GM18498 (cell line): Measurements from ENCODE around the gene SEPTIN11.
A peak's percentile ranks its signal among the peaks of the same experiment; 100 is the strongest.

Experiments used
- ATAC-seq: cut with Tn5 transposase; IDR thresholded peaks from one replicate; pipeline ENCODE4 v1.9.1; 2021; ENCODE audit warnings: mild to moderate bottlenecking, moderate library complexity; ENCODE audit not compliant: unreplicated experiment

SEPTIN11 gene

DNA sequence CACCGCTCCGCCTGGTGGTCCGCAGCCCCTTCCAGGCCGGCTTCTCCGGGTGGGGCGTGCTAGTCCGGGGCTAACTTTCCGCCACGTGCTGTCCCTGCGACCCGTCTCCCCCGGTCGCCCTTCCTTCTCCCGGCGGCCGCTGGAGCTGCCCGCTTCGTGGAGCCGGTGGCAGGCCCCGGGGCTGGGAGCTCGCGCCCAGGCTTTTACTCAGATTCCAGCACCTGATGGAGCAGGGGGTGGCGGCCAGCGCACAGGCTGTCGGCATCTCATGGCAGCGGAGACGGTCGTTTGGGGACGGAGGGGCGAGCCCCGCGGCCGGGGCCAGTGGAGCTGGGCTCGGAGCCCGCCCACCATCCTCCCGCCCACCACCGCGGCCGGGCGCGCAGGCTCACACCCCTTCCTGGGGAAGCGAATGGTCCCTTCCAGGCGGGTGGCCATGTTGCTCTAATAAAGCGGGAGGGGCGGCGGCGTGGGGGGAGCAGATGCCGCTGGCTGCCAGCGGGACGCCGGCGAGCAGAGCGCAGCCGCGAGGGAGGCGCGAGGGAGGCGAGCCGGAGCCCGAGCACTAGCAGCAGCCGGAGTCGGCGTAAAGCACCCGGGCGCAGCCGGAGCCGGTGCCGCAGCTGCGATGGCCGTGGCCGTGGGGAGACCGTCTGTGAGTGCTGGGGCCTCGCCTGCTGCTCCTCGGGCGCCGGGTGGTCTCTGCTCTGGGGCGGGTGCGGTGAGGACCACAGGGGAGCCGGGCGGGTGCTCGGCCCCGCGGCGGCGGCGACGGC, at the start of gene SEPTIN11:
Gene SEPTIN11 (plus strand): TSS at position 477 of the 776 bp plus-strand sequence. CDS start 152 bp downstream, at position 629.
- ATAC-seq = peak; percentile 73

DNA sequence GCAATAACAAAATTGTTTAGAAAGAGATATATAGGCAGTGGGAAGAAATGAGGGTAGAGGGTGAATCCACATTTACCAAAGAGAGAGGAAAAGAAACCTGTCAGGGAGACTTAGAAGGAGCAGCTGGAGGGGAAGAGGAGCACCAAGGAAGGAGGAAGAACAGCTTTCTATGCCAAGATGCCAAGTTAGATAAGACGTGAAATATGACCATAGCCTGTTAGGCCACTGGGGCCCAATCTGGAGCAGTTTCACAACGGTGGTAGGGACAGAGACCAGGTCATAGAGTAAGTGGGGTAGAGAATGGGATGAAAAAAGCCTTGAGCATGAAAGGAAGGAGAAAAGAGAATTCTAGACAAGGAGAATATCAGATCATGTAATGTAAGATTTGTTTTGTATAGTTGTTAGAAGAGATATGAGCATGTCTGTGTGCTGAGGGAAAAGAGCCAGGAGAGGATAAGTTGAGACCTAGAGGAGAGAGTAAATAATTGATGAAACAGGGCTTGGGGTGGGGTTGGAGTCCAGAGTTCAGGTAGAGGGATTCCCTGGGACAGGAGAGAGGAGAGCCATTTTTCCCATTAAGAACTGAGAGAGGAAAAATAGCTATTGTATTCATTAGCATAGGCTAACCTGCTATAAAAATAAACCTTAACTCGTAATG, 47.2 kb upstream of the SEPTIN11 start:
- ATAC-seq = no peak

DNA sequence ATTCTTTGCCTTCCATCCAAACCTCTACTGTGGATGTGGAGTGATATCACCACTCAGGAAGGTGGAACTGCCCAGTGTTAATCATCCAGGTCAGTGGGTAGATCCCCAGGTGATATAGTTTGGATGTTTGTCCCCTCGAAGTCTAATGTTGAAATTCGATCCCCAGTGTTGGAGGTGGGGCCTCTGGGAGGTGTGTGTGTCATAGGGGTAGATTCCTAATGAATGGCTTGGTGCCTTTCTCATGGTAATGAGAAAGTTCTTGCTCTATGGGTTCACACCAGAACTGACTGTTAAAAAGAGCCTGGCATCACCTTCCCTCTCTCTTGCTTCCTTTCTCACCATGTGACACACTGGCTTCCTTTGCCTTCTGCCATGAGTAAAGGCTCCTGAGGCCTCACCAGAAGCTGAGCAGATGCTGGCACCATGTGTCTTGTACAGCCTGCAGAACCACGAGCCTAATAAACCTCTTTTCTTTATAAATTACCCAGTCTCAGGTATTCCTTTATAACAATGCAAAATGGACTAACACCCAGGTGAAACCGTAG, 44.8 kb upstream of the SEPTIN11 start:
- ATAC-seq = no peak

DNA sequence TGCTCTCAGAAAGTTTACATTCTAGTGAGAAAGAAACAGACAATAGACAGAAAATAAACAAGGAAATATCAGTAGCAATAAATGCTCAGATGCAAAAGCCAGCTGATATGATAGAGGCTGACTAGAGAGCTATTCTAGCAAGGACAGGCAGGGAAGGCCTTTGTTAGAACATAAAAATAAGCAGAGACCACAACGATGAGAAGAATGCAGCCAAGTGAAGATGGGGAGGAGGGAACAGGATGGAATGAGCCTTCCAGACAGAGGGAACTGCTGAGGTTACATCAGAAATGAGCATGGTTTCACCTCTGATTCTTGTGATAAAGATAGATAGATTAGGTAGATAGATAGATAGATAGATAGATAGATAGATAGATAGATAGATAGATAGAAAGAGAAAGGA, 44.0 kb upstream of the SEPTIN11 start:
- no peak for ATAC-seq

DNA sequence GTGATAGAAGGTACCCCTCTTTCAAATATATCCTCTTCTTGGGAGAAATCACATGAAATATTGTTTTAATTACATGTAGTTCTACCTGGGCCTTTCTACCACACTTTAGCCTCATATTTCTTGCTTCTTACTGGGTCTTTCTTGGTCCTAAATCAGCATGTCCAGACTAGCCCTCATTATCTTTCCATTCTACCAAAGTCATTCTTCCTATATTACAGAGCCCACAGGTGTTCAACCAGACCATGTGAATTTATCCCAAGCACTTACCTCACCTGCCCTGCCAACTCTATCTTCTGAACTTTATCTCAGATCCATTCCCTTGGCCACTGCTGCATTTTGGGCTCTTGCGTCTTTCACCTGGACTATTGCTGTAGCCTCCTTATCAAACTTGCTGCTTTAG, 39.8 kb upstream of the SEPTIN11 start:
- ATAC-seq = no peak

DNA sequence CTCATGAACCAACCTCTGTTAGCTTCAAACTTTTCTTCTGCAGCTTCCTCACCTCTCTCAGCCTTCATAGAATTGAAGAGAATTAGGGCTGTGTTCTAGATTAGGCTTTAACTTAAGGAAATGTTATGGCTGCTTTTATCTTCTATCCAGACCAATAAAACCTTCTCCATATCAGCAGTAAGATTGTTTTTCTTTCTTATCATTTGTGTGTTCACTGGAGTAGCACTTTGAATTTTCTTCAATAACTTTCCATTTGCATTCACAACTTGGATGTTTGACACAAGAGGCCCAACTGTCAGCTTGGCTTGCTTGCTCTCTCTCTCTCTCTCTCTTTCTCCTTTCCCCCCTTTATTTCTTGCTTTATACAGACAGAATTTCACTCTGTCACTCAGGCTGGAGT, 28.8 kb upstream of the SEPTIN11 start:
- no peak for ATAC-seq

DNA sequence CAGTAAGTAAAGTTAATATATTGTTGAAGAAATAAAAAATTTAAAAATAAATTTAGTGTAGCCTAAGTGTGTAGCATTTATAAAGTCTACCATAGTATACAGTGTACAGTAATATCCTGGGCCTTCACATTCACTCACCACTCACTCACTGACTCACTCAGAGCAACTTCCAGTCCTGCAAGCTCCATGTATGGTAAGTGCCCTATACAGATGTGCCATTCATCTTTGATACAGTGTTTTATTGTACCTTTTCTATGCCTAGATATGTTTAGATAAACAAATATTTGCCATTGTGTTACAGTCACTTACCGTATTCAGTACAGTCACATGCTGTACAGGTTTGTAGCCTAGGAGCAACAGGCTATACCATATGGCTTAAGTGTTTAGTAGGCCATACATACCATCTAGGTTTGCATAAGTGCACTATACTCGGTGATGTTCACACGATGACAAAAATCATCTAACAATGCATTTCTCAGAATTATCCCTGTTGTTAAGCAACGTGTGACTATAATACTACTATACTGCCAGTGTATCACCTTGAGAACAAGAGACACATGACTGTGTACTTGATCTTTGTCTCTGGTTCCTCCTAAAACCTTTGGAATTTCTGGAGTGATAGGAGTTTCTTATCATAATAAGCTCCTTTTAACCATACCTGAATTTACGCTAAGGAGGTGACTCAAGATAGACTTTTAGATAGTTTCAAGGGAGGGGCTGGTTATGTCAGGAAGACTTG, 25.8 kb upstream of the SEPTIN11 start:
- ATAC-seq = no peak

DNA sequence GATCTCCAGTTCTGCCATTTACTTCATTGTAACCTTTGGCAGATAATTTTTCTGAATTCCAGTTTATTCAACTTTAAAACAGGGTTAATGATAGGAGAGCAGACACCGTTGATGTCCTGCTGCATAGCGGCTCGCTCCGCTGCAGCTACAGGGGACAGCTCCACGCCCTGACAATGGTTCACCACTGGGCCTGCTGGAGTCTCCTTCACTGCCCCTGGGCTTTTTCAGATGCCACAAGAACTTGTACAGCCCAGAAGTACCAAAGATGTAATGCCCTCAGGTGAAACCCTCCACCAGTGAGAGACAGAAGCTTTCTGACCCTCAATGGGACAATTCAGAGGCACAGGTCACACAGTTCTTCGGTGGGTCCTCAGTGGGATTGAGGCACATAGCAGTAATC, 22.7 kb upstream of the SEPTIN11 start:
- ATAC-seq = no peak

DNA sequence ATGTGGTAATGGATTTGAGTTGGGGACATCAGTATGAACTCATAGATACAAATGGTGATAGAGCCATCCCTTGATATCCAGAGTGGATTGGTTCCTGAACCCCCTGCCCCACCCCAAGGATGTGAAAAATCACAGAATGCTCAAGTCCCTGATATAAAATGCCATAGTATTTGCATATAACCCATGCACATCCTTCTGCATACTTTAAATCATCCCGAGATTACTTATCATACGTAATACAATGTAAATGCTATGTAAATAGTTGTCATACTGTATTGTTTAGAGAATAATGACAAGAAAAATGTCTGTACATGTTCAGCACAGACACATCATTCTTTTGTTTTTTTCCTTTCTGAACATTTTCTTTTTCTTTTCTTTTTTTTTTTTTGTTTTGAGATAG, 18.9 kb upstream of the SEPTIN11 start:
- no peak for ATAC-seq

DNA sequence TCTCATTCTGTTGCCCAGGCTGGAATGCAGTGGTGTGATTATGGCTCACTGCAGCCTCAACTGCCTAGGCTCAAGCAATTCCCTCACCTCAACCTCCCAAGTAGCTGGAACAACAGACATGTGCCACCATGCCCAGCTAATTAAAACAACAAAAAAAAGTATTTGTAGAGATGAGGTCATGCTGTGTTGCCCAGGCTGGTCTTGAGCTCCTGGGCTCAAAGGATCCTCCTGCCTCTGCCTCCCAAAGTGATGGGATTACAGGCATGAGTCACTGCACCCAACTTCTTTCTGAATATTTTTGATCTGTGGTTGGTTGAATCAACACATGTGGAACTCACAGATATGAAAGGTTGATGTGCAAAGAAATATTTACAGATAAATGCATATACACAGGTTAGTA, 18.5 kb upstream of the SEPTIN11 start:
- ATAC-seq = no peak

DNA sequence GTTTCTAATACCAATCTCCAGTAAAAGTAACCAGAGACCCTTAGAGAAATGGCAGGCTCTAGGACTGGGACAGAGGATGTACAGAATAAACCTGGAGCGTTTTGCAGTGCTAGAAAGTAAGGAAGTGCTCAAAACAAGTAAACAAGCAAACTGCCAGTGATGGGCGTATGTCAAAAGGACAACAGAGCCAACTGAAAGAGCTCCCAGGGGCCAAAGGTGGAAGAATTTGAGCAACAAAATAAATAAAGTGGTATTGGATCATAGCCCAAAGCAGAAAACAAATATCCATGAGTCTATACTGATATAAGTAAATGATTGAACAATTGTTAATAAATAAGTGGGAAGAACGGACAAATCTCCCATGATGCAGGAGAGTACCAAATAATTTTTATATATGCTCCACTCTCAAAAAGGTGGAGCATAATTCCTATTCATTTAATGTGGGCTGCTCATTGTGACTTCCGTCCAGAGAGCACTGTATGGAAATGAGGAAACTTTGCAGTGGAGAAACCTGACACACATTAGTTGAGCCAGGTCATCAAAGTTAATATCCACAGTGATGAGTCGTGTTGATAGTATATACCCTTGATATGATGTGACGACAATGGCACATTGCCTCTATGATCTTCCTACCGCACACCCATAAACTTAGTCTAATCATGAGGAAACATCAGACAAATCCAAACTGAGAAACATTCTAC, 17.8 kb upstream of the SEPTIN11 start:
- no peak for ATAC-seq

DNA sequence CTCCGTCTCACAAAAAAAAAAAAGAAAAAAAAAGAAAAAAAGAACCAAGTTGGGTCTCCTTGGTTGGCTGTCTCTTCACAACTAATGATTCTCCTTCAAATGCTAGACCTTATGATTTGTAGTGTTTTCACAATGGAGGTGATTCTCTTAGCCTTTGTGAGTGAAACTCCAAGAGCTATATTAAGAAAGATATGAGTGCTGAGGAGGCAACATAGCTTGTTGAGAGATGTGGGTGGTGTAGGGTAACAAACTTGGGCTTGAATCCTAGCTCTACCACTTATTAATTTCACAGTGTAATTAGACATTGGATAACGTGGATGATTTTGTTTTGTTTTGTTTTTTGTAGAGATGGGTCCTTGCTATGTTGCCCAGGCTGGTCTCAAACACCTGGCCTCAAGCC, 10.4 kb upstream of the SEPTIN11 start:
- ATAC-seq = no peak

DNA sequence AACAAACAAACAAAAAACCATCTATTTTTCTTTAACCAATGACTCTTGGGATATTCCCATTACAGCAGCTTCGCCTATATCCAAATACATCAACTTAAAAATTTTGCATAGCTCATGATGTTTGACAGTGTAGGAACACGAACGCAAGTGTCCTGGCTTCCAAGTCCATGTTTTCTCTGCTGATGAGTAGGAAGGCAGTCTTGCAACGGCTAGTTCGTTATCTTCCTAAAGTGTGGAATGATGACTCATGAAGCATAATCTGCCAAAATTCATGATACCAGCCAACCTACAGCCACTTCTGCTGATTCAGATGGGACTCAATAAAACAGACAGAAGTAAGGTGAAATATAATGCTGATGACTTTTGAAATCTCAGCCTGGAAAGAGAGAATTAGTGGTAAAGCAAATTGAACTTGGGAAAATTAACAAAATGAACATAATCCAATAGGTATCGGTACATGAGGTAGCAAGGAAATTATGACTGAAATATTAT, 6.4 kb upstream of the SEPTIN11 start:
- ATAC-seq = no peak

DNA sequence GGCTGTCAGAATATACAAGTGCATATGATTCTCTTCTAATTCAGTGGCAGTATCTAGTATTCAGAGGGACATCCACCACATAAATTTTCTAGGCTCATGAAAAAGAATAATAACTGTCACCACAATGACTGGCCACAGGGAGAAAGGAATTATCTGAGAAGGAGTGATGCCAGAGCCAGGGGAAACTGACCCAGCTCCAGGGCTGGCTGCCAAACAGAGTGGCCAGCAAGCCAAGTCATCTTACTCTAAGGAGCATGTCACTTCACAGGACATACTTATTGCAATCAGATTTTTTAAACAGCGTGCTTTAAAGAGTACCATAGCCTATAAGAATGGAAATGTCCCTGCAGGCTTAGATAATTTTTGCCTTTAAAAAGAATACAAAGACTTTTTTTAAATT, 5.8 kb upstream of the SEPTIN11 start:
- no peak for ATAC-seq

DNA sequence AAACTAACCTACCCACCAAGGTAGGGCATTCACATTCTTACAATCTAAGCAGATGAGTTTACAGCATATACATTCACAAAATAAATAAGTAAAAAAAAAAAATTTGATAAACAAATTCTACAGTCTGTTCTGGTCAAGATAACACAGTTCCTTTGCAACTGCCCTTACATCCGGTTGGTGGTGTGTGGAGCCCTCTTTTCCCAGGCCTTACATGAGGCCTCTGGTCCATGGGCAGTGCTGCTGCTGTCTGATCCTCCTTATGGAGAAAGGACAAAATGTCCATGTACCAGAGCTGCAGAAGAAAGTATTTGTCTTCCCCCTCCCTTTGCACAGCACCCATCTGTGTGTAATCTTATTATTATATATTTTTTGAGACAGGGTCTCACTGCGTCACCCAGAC, 2.2 kb upstream of the SEPTIN11 start:
- ATAC-seq = no peak

DNA sequence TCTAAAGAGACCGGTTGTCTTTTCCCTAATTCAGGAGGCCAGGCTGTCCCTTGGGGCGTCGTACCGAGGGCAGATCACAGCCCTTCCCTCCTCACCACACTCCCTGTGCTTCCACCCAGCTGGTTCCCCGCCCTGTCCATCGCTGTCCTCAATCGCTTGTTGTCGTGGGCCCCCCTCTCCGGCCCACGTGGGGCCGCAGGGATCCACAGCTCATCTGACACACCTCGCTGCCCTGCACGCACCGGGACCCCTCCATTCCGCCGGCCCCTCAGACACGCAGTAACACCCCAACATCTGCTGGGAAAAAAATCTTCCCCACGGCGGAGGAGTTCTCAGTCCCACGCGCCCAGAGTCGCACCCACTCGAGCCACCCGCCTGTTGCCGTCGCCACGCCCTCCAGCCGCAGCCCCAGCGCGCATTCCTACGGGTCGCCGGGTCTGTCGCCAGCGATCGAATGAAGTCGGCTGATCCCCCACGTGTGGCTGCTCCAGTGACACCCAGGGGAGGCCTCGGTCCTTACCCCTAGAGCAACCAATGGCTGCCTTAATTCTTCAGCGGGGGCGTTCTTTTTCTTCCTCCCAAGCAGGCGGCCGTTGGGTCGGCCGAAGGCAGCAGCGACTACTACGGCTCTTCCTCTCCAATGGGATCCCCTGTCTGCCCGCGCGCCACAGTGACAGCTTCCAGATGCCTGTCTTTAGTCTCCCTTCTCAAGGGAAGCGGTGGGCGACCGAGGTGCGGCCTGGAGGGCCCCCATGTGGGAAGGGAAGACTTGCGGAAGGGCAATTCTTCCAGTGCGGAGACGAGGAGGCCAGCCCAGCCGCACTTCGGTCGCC, 893 bp upstream of the SEPTIN11 start:
- ATAC-seq = peak; percentile 53

DNA sequence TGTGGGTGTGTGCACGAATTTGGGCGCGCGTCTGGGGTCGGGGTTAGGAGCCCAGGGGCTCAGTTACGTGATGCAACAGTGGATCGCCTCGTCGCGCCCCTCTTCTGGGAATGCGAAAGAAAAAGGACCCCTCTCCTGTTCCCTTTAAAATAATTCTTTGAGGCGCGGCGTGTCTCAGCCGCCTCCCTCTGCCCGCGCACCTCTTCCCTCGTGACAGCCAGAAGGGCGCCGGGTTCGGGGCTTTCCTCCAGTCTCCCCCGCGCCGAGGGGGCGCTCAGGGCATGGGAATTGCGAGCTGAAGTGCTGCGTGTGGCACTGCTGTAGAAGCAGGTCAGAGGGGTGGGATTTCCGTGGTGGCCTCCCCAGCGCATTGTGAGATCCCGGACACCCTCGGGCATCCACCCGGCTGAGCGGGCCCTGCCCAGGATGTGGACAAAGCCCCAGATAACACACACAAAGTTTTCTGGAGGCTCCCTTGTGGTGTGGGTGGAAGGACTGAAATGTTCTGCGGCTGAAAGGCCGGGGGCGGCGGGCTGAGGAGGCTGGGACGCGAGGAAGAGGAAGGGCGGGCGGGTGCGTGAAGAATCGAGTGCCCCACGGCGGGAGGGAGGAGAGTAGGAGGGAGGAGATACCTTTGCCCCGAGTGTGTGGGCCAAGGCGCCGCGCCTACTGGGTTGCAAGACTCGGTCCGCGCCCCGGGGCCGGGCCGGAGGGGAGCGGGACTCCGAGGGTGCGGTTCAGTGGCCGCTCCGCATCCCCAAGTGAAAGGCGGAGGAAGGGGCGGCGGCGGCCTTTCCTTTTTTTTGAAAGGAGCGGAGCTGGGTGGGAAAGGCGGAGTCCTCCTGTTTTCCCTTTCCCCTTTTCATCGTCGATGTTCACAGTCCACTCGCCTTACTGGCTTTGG, 752 bp downstream of the SEPTIN11 start:
- ATAC-seq = peak; percentile 27

DNA sequence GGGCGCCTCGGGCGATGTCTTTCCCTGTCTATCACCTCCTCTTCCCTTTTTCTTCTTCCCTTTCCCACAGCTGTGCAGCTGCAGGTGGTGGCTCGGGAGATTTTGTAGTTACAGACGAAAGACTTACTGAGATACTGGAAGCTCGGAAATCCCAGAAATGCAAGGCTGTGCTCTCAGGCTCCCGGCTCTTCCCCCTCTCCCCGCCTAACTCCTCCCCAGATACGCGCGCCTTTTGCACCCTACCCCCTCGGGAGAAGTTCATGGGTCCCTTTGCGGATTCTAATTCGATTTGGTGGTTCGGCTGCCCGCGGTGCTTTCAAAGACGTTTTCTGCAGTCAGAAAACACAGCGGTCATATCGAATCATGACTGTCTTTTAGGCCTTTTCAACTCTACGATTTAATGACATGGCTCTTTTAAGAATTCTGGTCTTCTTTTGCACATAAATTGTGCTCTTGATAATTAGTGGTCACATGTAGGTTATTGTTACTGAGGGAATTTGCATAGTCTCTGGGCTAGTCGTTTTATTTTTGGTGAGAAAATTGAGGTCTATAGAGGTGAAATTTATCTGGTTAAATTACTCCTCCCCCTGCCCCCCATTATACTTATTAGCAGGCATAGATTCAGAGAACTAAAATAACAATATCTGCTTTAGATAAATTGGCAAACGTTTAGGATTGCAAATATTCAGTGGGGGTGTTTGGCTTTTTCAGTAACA, 1.6 kb downstream of the SEPTIN11 start:
- no peak for ATAC-seq
